Measurements from ENCODE around the gene MYO10.

MYO10 gene

DNA sequence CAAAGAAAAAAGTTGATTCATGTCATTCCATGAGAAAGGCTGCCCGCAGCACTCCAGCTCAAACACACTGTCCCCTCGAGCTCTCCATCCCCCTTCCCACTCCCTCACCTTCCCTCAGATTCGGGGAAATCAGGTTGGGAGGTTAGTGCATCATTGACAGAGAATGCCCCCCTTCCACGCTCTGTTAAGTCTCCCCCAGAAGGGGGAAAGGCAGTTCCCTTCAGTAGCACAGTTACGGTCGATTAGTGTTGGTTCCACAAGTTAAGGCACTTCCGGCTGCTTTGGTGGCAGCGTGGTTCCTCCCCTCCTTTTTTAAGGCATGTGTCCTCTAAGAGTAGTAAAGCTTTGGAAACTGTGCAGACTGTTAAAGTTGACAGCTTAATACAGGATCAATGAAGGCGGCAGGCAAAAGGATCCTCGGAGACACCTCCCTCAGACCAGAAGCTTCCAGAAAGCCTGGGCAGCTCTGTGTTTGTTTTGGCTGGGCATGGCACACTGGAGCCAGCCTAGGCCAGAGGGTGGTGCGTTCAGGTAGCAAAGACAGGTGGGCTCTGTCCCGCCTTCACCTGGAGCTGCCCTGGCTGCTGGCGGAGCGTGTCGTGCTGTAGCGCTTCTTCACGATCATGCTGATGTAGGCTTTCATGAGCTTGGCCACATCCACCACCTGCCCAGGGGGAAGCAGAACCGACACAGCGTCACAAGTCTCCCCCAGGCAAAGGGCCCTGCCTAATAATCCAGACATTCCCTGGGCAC is 269.8 kb downstream of the MYO10 start:
- Histone ChIP-seq H3K36me3 (ENCODE audit: insufficient read depth, low read length) (no peaks in the 10 kb centered on the region), H3K27me3 (ENCODE audit: insufficient read depth, low read length, poor library complexity) (no peaks in the 10 kb centered on the region), H3K9me3 (ENCODE audit: insufficient read depth, low read length, severe bottlenecking) (no peaks in the 10 kb centered on the region), H3K79me2 (ENCODE audit: insufficient read depth, low read length) (no peaks in the 10 kb centered on the region), H3K9ac (ENCODE audit: low read depth, low read length) (no peak overlapping the region), H2AFZ (ENCODE audit: low read depth, low read length) (no peak overlapping the region), H3K4me1 (ENCODE audit: insufficient read depth, low read length) (no peaks in the 10 kb centered on the region), H3K27ac (ENCODE audit: low read length) (no peak overlapping the region), H4K20me1 (ENCODE audit: insufficient read depth, low read length) (no peaks in the 10 kb centered on the region), H3K4me2 (ENCODE audit: insufficient read depth, low read length) (no peak overlapping the region), H3K4me3 (ENCODE audit: low read depth in 1 of 2, low read length in 2 of 2) (no peak overlapping the region)
- TF ChIP-seq EZH2 (IDR thresholded peaks at IDR 0.05; ENCODE audit: borderline replicate concordance, low read depth, low read length, severe bottlenecking): no peak
- ATAC-seq (ENCODE audit: insufficient read depth, low read depth) (no peak), DNase-seq (no peak)

DNA sequence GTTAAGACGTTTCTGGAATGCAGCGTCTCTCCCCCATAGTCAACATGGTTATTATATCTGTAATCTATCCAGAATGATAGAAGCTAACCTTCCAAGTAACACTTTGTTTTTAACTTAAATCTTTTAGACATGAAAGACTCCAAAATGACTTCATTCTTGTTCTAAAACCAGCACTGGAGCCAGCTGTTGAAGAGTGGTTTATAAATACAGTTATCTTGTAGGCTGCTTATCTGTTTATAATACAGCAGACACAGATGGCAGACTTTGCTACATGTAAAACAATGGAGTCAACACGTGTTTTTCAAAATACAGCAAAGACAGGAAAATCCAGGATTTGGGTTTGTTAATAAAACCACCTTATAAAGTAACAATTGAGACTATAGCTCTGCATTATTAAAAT is 270.5 kb downstream of the MYO10 start:
- Histone ChIP-seq H3K27ac (ENCODE audit: low read length) (no peak overlapping the region), H3K4me3 (ENCODE audit: low read depth in 1 of 2, low read length in 2 of 2) (no peak overlapping the region), H3K9ac (ENCODE audit: low read depth, low read length) (no peak overlapping the region), H3K4me1 (ENCODE audit: insufficient read depth, low read length) (no peaks in the 10 kb centered on the region), H3K36me3 (ENCODE audit: insufficient read depth, low read length) (no peaks in the 10 kb centered on the region), H3K9me3 (ENCODE audit: insufficient read depth, low read length, severe bottlenecking) (no peaks in the 10 kb centered on the region), H2AFZ (ENCODE audit: low read depth, low read length) (no peak overlapping the region), H3K4me2 (ENCODE audit: insufficient read depth, low read length) (no peak overlapping the region), H3K27me3 (ENCODE audit: insufficient read depth, low read length, poor library complexity) (no peaks in the 10 kb centered on the region), H3K79me2 (ENCODE audit: insufficient read depth, low read length) (no peaks in the 10 kb centered on the region), H4K20me1 (ENCODE audit: insufficient read depth, low read length) (no peaks in the 10 kb centered on the region)
- TF ChIP-seq EZH2 (IDR thresholded peaks at IDR 0.05; ENCODE audit: borderline replicate concordance, low read depth, low read length, severe bottlenecking): no peak
- TF ChIP-seq, protein P1, sequence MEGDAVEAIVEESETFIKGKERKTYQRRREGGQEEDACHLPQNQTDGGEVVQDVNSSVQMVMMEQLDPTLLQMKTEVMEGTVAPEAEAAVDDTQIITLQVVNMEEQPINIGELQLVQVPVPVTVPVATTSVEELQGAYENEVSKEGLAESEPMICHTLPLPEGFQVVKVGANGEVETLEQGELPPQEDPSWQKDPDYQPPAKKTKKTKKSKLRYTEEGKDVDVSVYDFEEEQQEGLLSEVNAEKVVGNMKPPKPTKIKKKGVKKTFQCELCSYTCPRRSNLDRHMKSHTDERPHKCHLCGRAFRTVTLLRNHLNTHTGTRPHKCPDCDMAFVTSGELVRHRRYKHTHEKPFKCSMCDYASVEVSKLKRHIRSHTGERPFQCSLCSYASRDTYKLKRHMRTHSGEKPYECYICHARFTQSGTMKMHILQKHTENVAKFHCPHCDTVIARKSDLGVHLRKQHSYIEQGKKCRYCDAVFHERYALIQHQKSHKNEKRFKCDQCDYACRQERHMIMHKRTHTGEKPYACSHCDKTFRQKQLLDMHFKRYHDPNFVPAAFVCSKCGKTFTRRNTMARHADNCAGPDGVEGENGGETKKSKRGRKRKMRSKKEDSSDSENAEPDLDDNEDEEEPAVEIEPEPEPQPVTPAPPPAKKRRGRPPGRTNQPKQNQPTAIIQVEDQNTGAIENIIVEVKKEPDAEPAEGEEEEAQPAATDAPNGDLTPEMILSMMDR (IDR thresholded peaks at IDR 0.05; ENCODE audit: borderline replicate concordance, extremely low read depth, low read length, poor library complexity, severe bottlenecking): no peak
- ATAC-seq (ENCODE audit: insufficient read depth, low read depth): no peak
- no peak for DNase-seq

DNA sequence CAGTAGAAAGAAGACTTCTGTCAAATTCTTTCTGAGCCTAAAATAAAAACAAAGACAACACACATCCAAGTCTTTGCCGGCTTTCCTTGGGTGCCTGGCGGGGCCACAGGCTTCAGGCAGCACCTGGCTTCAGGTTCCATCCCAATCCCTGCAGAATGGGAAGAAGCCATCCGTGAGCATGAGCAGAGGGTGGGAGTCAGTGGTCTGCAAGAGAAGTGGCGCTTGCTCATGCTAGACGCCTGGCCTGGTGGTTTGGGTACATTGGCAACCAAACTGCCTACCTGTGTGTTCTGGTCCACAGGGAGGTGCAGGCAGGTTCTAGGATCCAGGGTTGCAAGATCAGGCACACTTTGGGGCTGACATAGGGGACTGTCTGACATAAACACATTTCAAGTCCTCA is 271.7 kb downstream of the MYO10 start:
- Histone ChIP-seq H3K27ac (ENCODE audit: low read length) (no peak overlapping the region), H3K79me2 (ENCODE audit: insufficient read depth, low read length) (no peaks in the 10 kb centered on the region), H3K36me3 (ENCODE audit: insufficient read depth, low read length) (no peaks in the 10 kb centered on the region), H4K20me1 (ENCODE audit: insufficient read depth, low read length) (no peaks in the 10 kb centered on the region), H2AFZ (ENCODE audit: low read depth, low read length) (no peak overlapping the region), H3K4me1 (ENCODE audit: insufficient read depth, low read length) (no peaks in the 10 kb centered on the region), H3K27me3 (ENCODE audit: insufficient read depth, low read length, poor library complexity) (no peaks in the 10 kb centered on the region), H3K9me3 (ENCODE audit: insufficient read depth, low read length, severe bottlenecking) (no peaks in the 10 kb centered on the region), H3K9ac (ENCODE audit: low read depth, low read length) (no peak overlapping the region), H3K4me2 (ENCODE audit: insufficient read depth, low read length) (no peak overlapping the region), H3K4me3 (ENCODE audit: low read depth in 1 of 2, low read length in 2 of 2) (no peak overlapping the region)
- TF ChIP-seq EZH2 (IDR thresholded peaks at IDR 0.05; ENCODE audit: borderline replicate concordance, low read depth, low read length, severe bottlenecking): no peak
- TF ChIP-seq, protein P1 (IDR thresholded peaks at IDR 0.05; ENCODE audit: borderline replicate concordance, extremely low read depth, low read length, poor library complexity, severe bottlenecking): no peak
- DNase-seq (no peak), ATAC-seq (ENCODE audit: insufficient read depth, low read depth) (no peak)

DNA sequence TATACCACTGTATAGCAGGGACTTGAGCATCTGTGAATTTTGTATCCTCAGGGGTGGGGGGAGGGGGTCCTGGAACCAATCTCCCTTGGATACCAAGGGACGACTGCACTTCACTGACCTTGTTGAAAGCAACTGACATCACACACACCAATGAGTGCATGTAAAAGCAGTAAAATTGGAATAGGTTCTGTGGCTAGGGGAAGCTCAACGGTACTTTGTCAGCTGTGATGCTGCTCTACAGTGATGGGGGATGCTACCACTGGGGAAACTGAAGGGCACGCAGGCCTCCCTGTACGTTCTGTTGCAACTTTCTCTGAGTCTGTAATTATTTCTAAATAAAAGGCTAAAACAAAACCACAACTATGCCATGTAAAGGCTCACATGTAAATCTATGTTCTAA is 272.2 kb downstream of the MYO10 start:
- H3K4me1 ChIP-seq (ENCODE audit: insufficient read depth, low read length): no peaks in the 10 kb centered on the region
- no peaks in the 10 kb centered on the region for H4K20me1 ChIP-seq (ENCODE audit: insufficient read depth, low read length)
- H3K36me3 ChIP-seq (ENCODE audit: insufficient read depth, low read length): no peaks in the 10 kb centered on the region
- no peak overlapping the region for H2AFZ ChIP-seq (ENCODE audit: low read depth, low read length)
- ATAC-seq (ENCODE audit: insufficient read depth, low read depth) (no peak), DNase-seq (no peak)
- TF ChIP-seq, protein P1 (IDR thresholded peaks at IDR 0.05; ENCODE audit: borderline replicate concordance, extremely low read depth, low read length, poor library complexity, severe bottlenecking): no peak
- no peak for TF ChIP-seq EZH2 (IDR thresholded peaks at IDR 0.05; ENCODE audit: borderline replicate concordance, low read depth, low read length, severe bottlenecking)
- no peak overlapping the region for H3K4me3 ChIP-seq (ENCODE audit: low read depth in 1 of 2, low read length in 2 of 2)
- no peaks in the 10 kb centered on the region for H3K27me3 ChIP-seq (ENCODE audit: insufficient read depth, low read length, poor library complexity)
- no peak overlapping the region for H3K27ac ChIP-seq (ENCODE audit: low read length)
- no peak overlapping the region for H3K9ac ChIP-seq (ENCODE audit: low read depth, low read length)
- no peaks in the 10 kb centered on the region for H3K79me2 ChIP-seq (ENCODE audit: insufficient read depth, low read length)
- H3K4me2 ChIP-seq (ENCODE audit: insufficient read depth, low read length): no peak overlapping the region
- H3K9me3 ChIP-seq (ENCODE audit: insufficient read depth, low read length, severe bottlenecking): no peaks in the 10 kb centered on the region
